22Rv1 (cell line): ENCODE measurements around the gene ZNHIT3.

Source experiments
- CTCF ChIP-seq: fragments of 450-650 bp; IDR thresholded peaks from 2 replicates; pipeline ENCODE4 v1.5.1; 2017; ENCODE audit warnings: mild to moderate bottlenecking
- ZFX ChIP-seq: fragments of 450-650 bp; IDR thresholded peaks from 2 replicates; pipeline ENCODE4 v1.6.1; 2017; ENCODE audit warnings: antibody characterized with exemption, borderline replicate concordance

DNA sequence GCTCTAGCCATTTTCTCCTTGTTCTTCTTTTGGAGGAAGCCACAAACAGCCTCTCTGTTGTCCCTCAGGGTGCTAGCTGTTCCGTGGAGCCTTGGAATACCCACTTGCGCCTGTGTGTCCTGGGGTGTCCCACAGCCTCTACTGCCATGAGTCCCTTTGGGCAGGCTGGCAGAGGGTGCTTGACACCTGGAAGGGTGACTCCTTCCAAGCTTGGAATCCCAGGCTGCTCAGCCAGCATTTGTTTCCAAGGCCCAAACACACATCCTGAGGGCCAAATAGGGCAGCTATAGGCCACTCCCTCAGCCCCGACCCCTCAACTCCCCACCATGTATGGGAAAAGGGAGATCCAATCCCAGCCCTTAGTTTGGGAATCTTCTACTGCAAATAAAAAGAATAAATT, 14.9 kb downstream of the ZNHIT3 start:
- TF ChIP-seq CTCF: no peak
- TF ChIP-seq ZFX: no peak
